ENCODE data around the gene ADAM19. TPM values are rescaled to one million over a fixed set of nuclear protein-coding genes. Genes with fewer than 3 reads are reported as not detected.
"Not testable (repeated sequence)": the region's sequence is repeated elsewhere in the genome, so short reads cannot be mapped to it uniquely, and the experiment has no call there.

Gene ADAM19
- total and polyA plus RNA-seq, 4 donors: 3.1 to 17.6 (median 12.9) TPM

- Histone ChIP-seq H3K9ac (ENCODE audit: insufficient read depth in 1 of 2, low read length in 2 of 2) (no peak overlapping the region), H3K27ac (ENCODE audit: low read depth in 1 of 2, low read length in 1 of 2) (no peak overlapping the region), H3K36me3 (ENCODE audit: control insufficient read depth in 4 of 4, insufficient read depth in 4 of 4, low read length in 4 of 4) (no peaks in the 10 kb centered on the region), H3K4me3 (no peak overlapping the region), H3K27me3 (ENCODE audit: control insufficient read depth in 3 of 3, insufficient read depth in 3 of 3, low read length in 2 of 3) (no peaks in the 10 kb centered on the region), H3K9me3 (ENCODE audit: control insufficient read depth in 4 of 4, insufficient read depth in 3 of 4, low read length in 3 of 4) (no peaks in the 10 kb centered on the region), H3K4me1 (ENCODE audit: control insufficient read depth in 5 of 5, insufficient read depth in 5 of 5, low read length in 5 of 5) (no peaks in the 10 kb centered on the region)
- no peak for DNase-seq
- ATAC-seq (ENCODE audit: insufficient read depth, low FRiP score): no peak
- WGBS, 2 donors: 92 to 95% methylated on average over 4 of the region's 4 CpGs
- no peak for TF ChIP-seq CTCF (IDR thresholded peaks at IDR 0.05; ENCODE audit: control extremely low read depth, extremely low read depth)
Measured at GRCh38 chr5:157434096-157434495, 141.5 kb downstream of the ADAM19 start.

- peak; percentile 31 for TF ChIP-seq CTCF (IDR thresholded peaks at IDR 0.05; ENCODE audit: control extremely low read depth, extremely low read depth)
- WGBS, 2 donors: 42 to 44% methylated on average over 4 of the region's 4 CpGs
- no peak overlapping the region for H3K4me3 ChIP-seq
- H3K27ac ChIP-seq (ENCODE audit: low read depth in 1 of 2, low read length in 1 of 2): no peak overlapping the region
- no peaks in the 10 kb centered on the region for H3K36me3 ChIP-seq (ENCODE audit: control insufficient read depth in 4 of 4, insufficient read depth in 4 of 4, low read length in 4 of 4)
- H3K9me3 ChIP-seq (ENCODE audit: control insufficient read depth in 4 of 4, insufficient read depth in 3 of 4, low read length in 3 of 4): no peaks in the 10 kb centered on the region
- H3K4me1 ChIP-seq (ENCODE audit: control insufficient read depth in 5 of 5, insufficient read depth in 5 of 5, low read length in 5 of 5): no peaks in the 10 kb centered on the region
- peak in 2 of 3 donors; percentile 78 for DNase-seq
- peak; percentile 53 for ATAC-seq (ENCODE audit: insufficient read depth, low FRiP score)
- H3K9ac ChIP-seq (ENCODE audit: insufficient read depth in 1 of 2, low read length in 2 of 2): no peak overlapping the region
- no peaks in the 10 kb centered on the region for H3K27me3 ChIP-seq (ENCODE audit: control insufficient read depth in 3 of 3, insufficient read depth in 3 of 3, low read length in 2 of 3)
Measured at GRCh38 chr5:157431544-157432200, 143.9 kb downstream of the ADAM19 start.

- 94 to 96% methylated on average over 5 of the region's 5 CpGs for WGBS, 2 donors
- H3K9ac ChIP-seq (ENCODE audit: insufficient read depth in 1 of 2, low read length in 2 of 2); H3K4me3 ChIP-seq; ATAC-seq (ENCODE audit: insufficient read depth, low FRiP score); H3K4me1 ChIP-seq (ENCODE audit: control insufficient read depth in 5 of 5, insufficient read depth in 5 of 5, low read length in 5 of 5); H3K9me3 ChIP-seq (ENCODE audit: control insufficient read depth in 4 of 4, insufficient read depth in 3 of 4, low read length in 3 of 4); H3K27ac ChIP-seq (ENCODE audit: low read depth in 1 of 2, low read length in 1 of 2); DNase-seq; H3K36me3 ChIP-seq (ENCODE audit: control insufficient read depth in 4 of 4, insufficient read depth in 4 of 4, low read length in 4 of 4); H3K27me3 ChIP-seq (ENCODE audit: control insufficient read depth in 3 of 3, insufficient read depth in 3 of 3, low read length in 2 of 3): not testable (repeated sequence)
Measured at GRCh38 chr5:157429920-157430319, 145.7 kb downstream of the ADAM19 start.

Small RNA genes lying within 50 kb of the gene (small RNA-seq; reads per million reads assigned to genes)
- gene RNU6-390P (ENCODE audit: low replicate concordance): not detected

Other genes starting within 250 kb of the ADAM19 start
- under 1 TPM; 0.17 to 0.55 TPM for gene NIPAL4, start 115.6 kb downstream of the ADAM19 start, total RNA-seq
- 1 to 10 TPM in 1 of 2 donors, under 1 TPM in 1; 0.04 to 1.7 TPM for gene NIPAL4, start 115.6 kb downstream of the ADAM19 start, polyA plus RNA-seq
- under 1 TPM in 1 of 2 donors, not detected in 1; 0.43 TPM for gene SOX30, start 76.7 kb upstream of the ADAM19 start, total RNA-seq
- gene SOX30, start 76.7 kb upstream of the ADAM19 start, polyA plus RNA-seq: under 1 TPM; 0.06 to 0.07 TPM
- not detected for gene C5orf52, start 95.8 kb upstream of the ADAM19 start, total RNA-seq
- gene C5orf52, start 95.8 kb upstream of the ADAM19 start, polyA plus RNA-seq: under 1 TPM in 1 of 2 donors, not detected in 1; 0.09 TPM
- 10 to 100 TPM in 1 of 2 donors, 1 to 10 TPM in 1; 9.5 to 22.0 TPM for gene THG1L, start 155.6 kb upstream of the ADAM19 start, total RNA-seq
- 10 to 100 TPM in 1 of 2 donors, 1 to 10 TPM in 1; 8.0 to 14.6 TPM for gene THG1L, start 155.6 kb upstream of the ADAM19 start, polyA plus RNA-seq
- gene LSM11, start 167.9 kb upstream of the ADAM19 start, total RNA-seq: 1 to 10 TPM; 2.4 to 7.0 TPM
- 1 to 10 TPM in 1 of 2 donors, under 1 TPM in 1; 0.93 to 1.2 TPM for gene LSM11, start 167.9 kb upstream of the ADAM19 start, polyA plus RNA-seq